ENCODE results near the gene AFDN. TPM values are rescaled to one million over a fixed set of nuclear protein-coding genes. Genes with fewer than 3 reads are reported as not detected.

Gene AFDN
- total and polyA plus RNA-seq, 2 of the 8 experiments (the other 6 are each of a cell fraction or from before 2014, with no cell fraction given), result 53.4 to 192 TPM

DNA sequence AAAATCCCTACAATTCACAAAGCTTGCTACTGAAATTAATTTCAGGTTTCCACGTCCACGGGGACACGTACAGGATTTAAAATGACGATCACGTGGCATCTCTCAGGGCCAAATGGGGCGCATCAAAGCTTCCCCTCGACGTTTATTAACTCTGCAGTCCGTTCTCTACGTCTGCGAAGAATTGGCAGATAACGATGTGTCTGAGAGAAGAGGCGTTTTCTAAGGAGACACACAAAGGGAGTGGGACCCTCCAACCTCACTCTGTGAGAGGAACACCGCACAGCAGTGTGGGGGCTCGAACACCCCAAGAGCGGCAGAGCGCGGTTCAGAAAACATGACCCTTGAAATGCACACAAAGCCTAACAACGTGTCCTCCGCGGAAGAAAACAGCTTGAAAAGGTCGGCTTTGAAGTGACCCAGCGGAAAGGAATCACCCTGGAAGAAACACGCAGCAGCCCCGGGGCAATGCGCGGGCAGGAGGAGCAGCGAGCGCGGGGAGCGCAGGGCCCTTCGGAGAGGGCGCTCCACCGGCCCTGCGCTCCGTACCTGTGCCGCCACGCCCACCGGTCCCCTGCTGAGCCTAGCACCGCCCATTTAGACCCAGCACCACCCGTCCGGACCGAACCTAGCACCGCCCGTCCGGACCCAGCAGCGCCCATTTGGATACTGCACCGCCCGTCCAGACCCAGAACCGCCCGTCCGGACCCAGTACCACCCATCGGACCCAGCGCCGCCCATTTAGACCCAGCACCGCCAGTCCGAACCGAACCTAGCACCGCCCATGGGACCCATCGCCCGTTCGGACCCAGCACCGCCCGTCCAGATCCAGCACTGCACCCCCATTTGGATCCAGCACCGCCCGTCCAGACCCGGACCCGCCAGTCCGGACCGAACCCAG lies 1.1 kb upstream of the AFDN start:
- H2BK120ac ChIP-seq (replicated peaks; ENCODE audit: low read depth, low read length), result no peak overlapping the region
- H4K20me1 ChIP-seq (replicated peaks in 1 of 2; ENCODE audit: control insufficient read depth in 1 of 2, insufficient read depth in 2 of 2, low read length in 2 of 2), result peaks cover 6 to 8% of the 10 kb centered on the region in 2 experiments
- no peak overlapping the region for H3K23ac ChIP-seq (ENCODE audit: insufficient read length)
- peaks cover 12% of the 10 kb centered on the region for H3K23me2 ChIP-seq (ENCODE audit: low read depth, low read length)
- H2BK5ac ChIP-seq (ENCODE audit: low read depth, low read length), result peak overlapping the region; percentile 85; the same call in 1 of the 2 replicates
- H3K18ac ChIP-seq (ENCODE audit: extremely low read depth, low read length), result peak overlapping the region; percentile 86
- 5% methylated on average over 62 of the region's 70 CpGs; no CpG with 5 or more reads in 1 of the 2 experiments for WGBS, 2 experiments (ENCODE audit: extremely low coverage in 1 of 2, insufficient coverage in 1 of 2, insufficient read length in 1 of 2, insufficient replicate concordance in 2 of 2, low coverage in 1 of 2, low lambda C conversion rate in 2 of 2, missing lambda C conversion rate in 1 of 2)
- H2BK20ac ChIP-seq (ENCODE audit: low read length), result no peak overlapping the region
- peak overlapping the region; percentile 98 for H2AFZ ChIP-seq (ENCODE audit: low read length)
- H4K91ac ChIP-seq (replicated peaks; ENCODE audit: insufficient read length, low read length), result peak overlapping the region; percentile 65
- H3K79me1 ChIP-seq (ENCODE audit: low read depth, low read length), result no peaks in the 10 kb centered on the region
- peak overlapping the region; percentile 55; the same call in 1 of the 2 replicates for H3K27ac ChIP-seq (ENCODE audit: low read depth, low read length)
- H2BK12ac ChIP-seq (ENCODE audit: low read depth, low read length), result peak overlapping the region; percentile 62
- peak overlapping the region; percentile 93 to 96 for H3K4me2 ChIP-seq (ENCODE audit: insufficient read depth in 1 of 2, low read depth in 2 of 2, low read length in 2 of 2)
- H3K79me2 ChIP-seq (ENCODE audit: control insufficient read depth in 1 of 2, insufficient read depth in 2 of 2, low read length in 2 of 2), result peaks cover 12 to 31% of the 10 kb centered on the region in 2 experiments
- H4K5ac ChIP-seq (ENCODE audit: insufficient read length, low read depth, low read length), result peak overlapping the region; percentile 78
- DNase-seq (ENCODE audit: low read depth in 1 of 2, low spot score in 2 of 2) (peak; percentile 41 to 91), FAIRE-seq (peak; percentile 50)
- ChIA-PET POLR2A (ENCODE audit: partially characterized antibody) (interaction anchor here (1.7 kb wide), 1 partner anchor 22 kb away, joined by 5 read pairs; no protein-coding TSS in a partner anchor), CTCF (ENCODE audit: partially characterized antibody) (interaction anchor here (0.9 kb wide), 1 partner anchor 9 kb away, joined by 3 read pairs; no protein-coding TSS in a partner anchor)
- no peaks in the 10 kb centered on the region; a peak in 2 of 7 replicates for H3K27me3 ChIP-seq (replicated peaks in 1 of 4; ENCODE audit: control insufficient read depth in 3 of 4, extremely low read depth in 1 of 4, insufficient read depth in 3 of 4, low read length in 3 of 4)
- H3K9ac ChIP-seq (replicated peaks in 1 of 4; ENCODE audit: extremely low read depth in 1 of 4, low read depth in 3 of 4, low read length in 3 of 4), result peak overlapping the region; percentile 55 to 82 (median 70); a peak in 6 of 7 replicates
- no peak overlapping the region for H3K56ac ChIP-seq (replicated peaks; ENCODE audit: insufficient read length, low read depth, low read length)
- H3K14ac ChIP-seq (ENCODE audit: insufficient read length), result no peak overlapping the region
- peak overlapping the region; percentile 97; the same call in 1 of the 2 replicates for H4K8ac ChIP-seq (ENCODE audit: extremely low read depth, insufficient read depth, low read length)
- no peaks in the 10 kb centered on the region for H3K9me3 ChIP-seq (ENCODE audit: insufficient read depth in 2 of 2, low read depth in 1 of 2, low read length in 1 of 2)
- H3K4ac ChIP-seq (replicated peaks; ENCODE audit: insufficient read length, low read depth, low read length), result peak overlapping the region; percentile 91
- peaks cover 0 to 18% (median 0%) of the 10 kb centered on the region in 4 experiments; a peak in 2 of 8 replicates for H3K36me3 ChIP-seq (ENCODE audit: control insufficient read depth in 2 of 4, insufficient read depth in 4 of 4, low read length in 3 of 4)
- H3K4me1 ChIP-seq (replicated peaks in 1 of 4; ENCODE audit: control insufficient read depth in 3 of 4, insufficient read depth in 4 of 4, low read length in 3 of 4), result peaks cover 0 to 2% (median under 1%) of the 10 kb centered on the region in 4 experiments; a peak in 4 of 7 replicates
- no peak overlapping the region for H2AK5ac ChIP-seq (ENCODE audit: low read depth, low read length)
- peak overlapping the region; percentile 88 to 100 (median 96) for H3K4me3 ChIP-seq (ENCODE audit: extremely low read depth in 1 of 4, insufficient read depth in 2 of 4, low read depth in 3 of 4, low read length in 4 of 4)
- H2BK15ac ChIP-seq (ENCODE audit: low read length), result no peak overlapping the region
- TF ChIP-seq ZNF274 (IDR thresholded peaks at IDR 0.05; ENCODE audit: borderline replicate concordance, extremely low read depth, low read length), result no peak
- TF ChIP-seq POLR2A (IDR thresholded peaks at IDR 0.05; ENCODE audit: control extremely low read depth in 1 of 2, low read depth in 2 of 2, low read length in 2 of 2), result peak in 1 of 2 experiments; percentile 54; a peak in 2 of 3 replicates
- TF ChIP-seq RNF2 (IDR thresholded peaks at IDR 0.05; ENCODE audit: borderline replicate concordance, low read depth, low read length, missing control alignments, poor library complexity, severe bottlenecking), result no peak
- TF ChIP-seq, protein P1, sequence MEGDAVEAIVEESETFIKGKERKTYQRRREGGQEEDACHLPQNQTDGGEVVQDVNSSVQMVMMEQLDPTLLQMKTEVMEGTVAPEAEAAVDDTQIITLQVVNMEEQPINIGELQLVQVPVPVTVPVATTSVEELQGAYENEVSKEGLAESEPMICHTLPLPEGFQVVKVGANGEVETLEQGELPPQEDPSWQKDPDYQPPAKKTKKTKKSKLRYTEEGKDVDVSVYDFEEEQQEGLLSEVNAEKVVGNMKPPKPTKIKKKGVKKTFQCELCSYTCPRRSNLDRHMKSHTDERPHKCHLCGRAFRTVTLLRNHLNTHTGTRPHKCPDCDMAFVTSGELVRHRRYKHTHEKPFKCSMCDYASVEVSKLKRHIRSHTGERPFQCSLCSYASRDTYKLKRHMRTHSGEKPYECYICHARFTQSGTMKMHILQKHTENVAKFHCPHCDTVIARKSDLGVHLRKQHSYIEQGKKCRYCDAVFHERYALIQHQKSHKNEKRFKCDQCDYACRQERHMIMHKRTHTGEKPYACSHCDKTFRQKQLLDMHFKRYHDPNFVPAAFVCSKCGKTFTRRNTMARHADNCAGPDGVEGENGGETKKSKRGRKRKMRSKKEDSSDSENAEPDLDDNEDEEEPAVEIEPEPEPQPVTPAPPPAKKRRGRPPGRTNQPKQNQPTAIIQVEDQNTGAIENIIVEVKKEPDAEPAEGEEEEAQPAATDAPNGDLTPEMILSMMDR (IDR thresholded peaks at IDR 0.05; ENCODE audit: control extremely low read depth in 1 of 3, insufficient read depth in 1 of 3, low read depth in 1 of 3, low read length in 3 of 3), result peak in 1 of 3 experiments; percentile 10; a peak in 1 of 4 replicates
- TF ChIP-seq RFX5 (IDR thresholded peaks at IDR 0.05; ENCODE audit: borderline replicate concordance, low read depth, low read length), result no peak
- TF ChIP-seq, protein P2, sequence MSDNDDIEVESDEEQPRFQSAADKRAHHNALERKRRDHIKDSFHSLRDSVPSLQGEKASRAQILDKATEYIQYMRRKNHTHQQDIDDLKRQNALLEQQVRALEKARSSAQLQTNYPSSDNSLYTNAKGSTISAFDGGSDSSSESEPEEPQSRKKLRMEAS (IDR thresholded peaks at IDR 0.05), result peak; percentile 46; the same call in 1 of the 2 replicates
- 0 out of 2 replicates have a peak, but pooled peaks have one; percentile 40 for TF ChIP-seq TBP (IDR thresholded peaks at IDR 0.05; ENCODE audit: low read depth, low read length)

Data from H1 (cell line).